Bronchial epithelial cell (primary cell): ENCODE results near the gene PLPPR1. TPM values are rescaled to one million over a fixed set of nuclear protein-coding genes. Genes with fewer than 3 reads are reported as not detected.

Experiments used
- DNase-seq: peaks from one replicate; pipeline ENCODE4 v3.0.0-alpha.2; 2010; ENCODE audit warnings: low read depth
- FAIRE-seq: peaks from 2 replicates; lab custom pipeline; 2011; peaks lifted over from hg19 to GRCh38; lab: Jason Lieb, UNC
- H3K27me3 ChIP-seq: 2 replicates; pipeline ENCODE4 v1.5.1; 2011; ENCODE audit warnings: low read length; ENCODE audit not compliant: control insufficient read depth, insufficient read depth
- H3K36me3 ChIP-seq: 2 replicates; pipeline ENCODE4 v1.5.1; 2011; ENCODE audit warnings: low read length; ENCODE audit not compliant: control insufficient read depth, insufficient read depth
- H3K4me3 ChIP-seq: 2 replicates; pipeline ENCODE4 v1.5.1; 2011; ENCODE audit warnings: mild to moderate bottlenecking, low read depth, low read length, control low read depth
- CTCF ChIP-seq: IDR thresholded peaks from 2 replicates; pipeline ENCODE4 v1.5.1; 2011; ENCODE audit warnings: mild to moderate bottlenecking, moderate library complexity, low read length, control low read depth, inconsistent platforms; ENCODE audit not compliant: insufficient read depth, severe bottlenecking
- total RNA-seq: library from RNA; depleted of rRNA; stranded (reverse); fragments of >200 nt; gene quantifications from 2 replicates; pipeline ENCODE4 v1.2.1, GENCODE V29; 2014

The PLPPR1 gene
- total RNA-seq, 1 donor from 2014 or later: not detected

DNA sequence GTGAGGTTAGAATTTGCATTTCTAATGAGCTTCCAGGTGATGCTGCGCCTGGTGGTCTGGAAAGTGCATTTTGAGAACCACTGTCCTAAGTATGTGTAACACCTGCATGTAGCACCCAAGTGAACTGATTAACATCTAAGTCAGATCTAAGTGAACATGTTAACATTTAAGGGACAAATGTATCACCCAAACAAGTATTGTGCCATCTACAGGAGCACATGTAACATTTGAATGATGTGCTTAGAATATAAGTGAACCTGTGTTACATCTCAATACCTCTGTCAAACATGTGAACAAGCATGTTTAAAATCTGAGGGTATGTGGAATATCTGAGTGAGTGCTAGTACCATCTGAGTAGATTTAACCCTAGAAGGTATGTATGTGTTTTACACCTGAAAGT, 68.7 kb downstream of the PLPPR1 start:
- Histone ChIP-seq H3K36me3 (no peaks in the 10 kb centered on the region), H3K4me3 (no peak overlapping the region), H3K27me3 (no peaks in the 10 kb centered on the region)
- DNase-seq (no peak), FAIRE-seq (no peak)
- TF ChIP-seq CTCF: no peak

DNA sequence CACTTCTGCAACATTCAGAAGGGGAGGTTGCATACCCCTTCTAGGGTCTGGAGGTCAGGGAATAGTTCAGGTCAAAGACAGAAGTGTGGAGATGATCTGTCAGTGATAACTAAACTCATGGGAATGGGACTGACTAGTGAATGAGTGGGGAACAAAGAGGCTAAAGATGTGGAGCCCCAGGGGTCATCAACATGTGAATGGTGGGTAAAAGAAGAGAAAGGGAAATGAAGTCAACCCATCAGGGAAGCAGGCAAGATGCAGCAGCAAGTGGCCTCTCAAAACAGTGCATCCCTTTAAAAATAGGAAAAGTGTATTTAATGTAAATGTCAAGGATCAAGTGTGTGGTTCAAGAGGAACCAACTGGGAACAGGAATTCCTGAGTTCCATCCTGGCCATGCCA, 69.9 kb downstream of the PLPPR1 start:
- Histone ChIP-seq H3K36me3 (no peaks in the 10 kb centered on the region), H3K27me3 (no peaks in the 10 kb centered on the region), H3K4me3 (no peak overlapping the region)
- DNase-seq (no peak), FAIRE-seq (no peak)
- no peak for TF ChIP-seq CTCF

- Histone ChIP-seq H3K36me3 (no peaks in the 10 kb centered on the region), H3K27me3 (no peaks in the 10 kb centered on the region), H3K4me3 (no peak overlapping the region)
- no peak for TF ChIP-seq CTCF
- FAIRE-seq (no peak), DNase-seq (no peak)
Observed at GRCh38 chr9:101114317-101114716, 85.8 kb downstream of the PLPPR1 start.

GRCh38 chr9:101115102-101115501, 86.6 kb downstream of the PLPPR1 start:
- DNase-seq (no peak), FAIRE-seq (peak; percentile 52)
- TF ChIP-seq CTCF: no peak
- Histone ChIP-seq H3K27me3 (no peaks in the 10 kb centered on the region), H3K36me3 (no peaks in the 10 kb centered on the region), H3K4me3 (no peak overlapping the region)

GRCh38 chr9:101117161-101117560, 88.6 kb downstream of the PLPPR1 start:
- FAIRE-seq (no peak), DNase-seq (peak; percentile 37)
- no peaks in the 10 kb centered on the region for H3K36me3 ChIP-seq
- H3K4me3 ChIP-seq: no peak overlapping the region
- H3K27me3 ChIP-seq: no peaks in the 10 kb centered on the region
- no peak for TF ChIP-seq CTCF

GRCh38 chr9:101119206-101119819, 90.8 kb downstream of the PLPPR1 start:
- FAIRE-seq (peak; percentile 64), DNase-seq (peak; percentile 54)
- no peak overlapping the region for H3K4me3 ChIP-seq
- no peaks in the 10 kb centered on the region for H3K27me3 ChIP-seq
- H3K36me3 ChIP-seq: no peaks in the 10 kb centered on the region
- TF ChIP-seq CTCF: peak; percentile 90
